Activated naive CD8-positive, alpha-beta T cell treated with anti-CD3 and anti-CD28 coated beads, Interleukin-2, amount 10 ng/mL, durations not matched to agents 7 days and 5 days (primary cell): ENCODE results near the gene DHX36. TPM values are rescaled to one million over a fixed set of nuclear protein-coding genes. Genes with fewer than 3 reads are reported as not detected.
A peak's percentile ranks its signal among the peaks of the same experiment; 100 is the strongest.

ENCODE experiments used
- ATAC-seq: fragments of 150-1000 bp; cut with Tn5 transposase; one replicate; pipeline ENCODE4 v1.10.0; 2021; ENCODE audit warnings: low read depth, moderate library complexity
- POLR2A ChIA-PET: fragments of 350-600 bp; sonication (Branson Sonifier 250); formaldehyde crosslinking; loops from one replicate; lab custom pipeline; 2021; ENCODE audit warnings: antibody characterized with exemption; lab: Charles Lee
- DNase-seq: peaks from one replicate; pipeline ENCODE4 v3.0.0; 2021
- H3K27ac Mint-ChIP-seq: one replicate; pipeline ENCODE4 v1.8.0; 2022; ENCODE audit warnings: mild to moderate bottlenecking, mixed read lengths
- H3K27me3 Mint-ChIP-seq: one replicate; pipeline ENCODE4 v1.8.0; 2022; ENCODE audit warnings: mild to moderate bottlenecking, moderate library complexity, mixed read lengths
- H3K36me3 Mint-ChIP-seq: one replicate; pipeline ENCODE4 v1.8.0; 2021; ENCODE audit warnings: mild to moderate bottlenecking, mixed read lengths
- H3K4me1 Mint-ChIP-seq: one replicate; pipeline ENCODE4 v1.8.0; 2021; ENCODE audit warnings: mixed read lengths
- H3K4me3 Mint-ChIP-seq: one replicate; pipeline ENCODE4 v1.8.0; 2022; ENCODE audit warnings: mild to moderate bottlenecking, moderate library complexity, mixed read lengths
- H3K9me3 Mint-ChIP-seq: one replicate; pipeline ENCODE4 v1.8.0; 2021; ENCODE audit warnings: mixed read lengths
- total RNA-seq, 2 experiments: library from RNA; stranded (reverse); gene quantifications; one replicate each; pipeline ENCODE4 v1.2.3, GENCODE V29; 2021

DHX36 gene
- total RNA-seq, 2 experiments from 2014 or later: 74.0 to 80.0 TPM

DNA sequence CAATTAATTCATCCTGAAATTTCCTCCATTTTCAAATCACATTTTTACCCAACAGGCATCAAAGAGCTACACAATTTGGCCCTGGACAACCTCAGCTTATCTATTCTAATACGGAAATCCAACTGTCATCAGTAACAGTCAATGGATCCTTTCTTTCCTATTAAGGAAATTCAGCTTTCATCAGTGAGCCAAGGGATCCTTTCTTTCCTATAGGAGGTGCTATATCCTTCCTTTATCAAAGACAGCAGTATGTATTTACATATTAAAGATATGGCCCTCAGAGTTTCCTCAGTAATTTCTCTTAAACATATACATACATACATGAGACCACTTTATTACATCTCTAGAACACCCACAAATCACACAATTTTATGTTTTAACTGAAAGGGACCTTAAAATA lies 10.1 kb downstream of the DHX36 start:
- Mint-ChIP-seq H3K4me3 (no peak overlapping the region), H3K9me3 (no peaks in the 10 kb centered on the region), H3K4me1 (peaks cover 12% of the 10 kb centered on the region), H3K36me3 (peaks cover 40% of the 10 kb centered on the region), H3K27ac (no peak overlapping the region), H3K27me3 (no peaks in the 10 kb centered on the region)
- POLR2A ChIA-PET: interaction anchor here (1.3 kb wide), 1 partner anchor 11 kb away, joined by 4 read pairs; the partner anchor contains the start of gene DHX36
- DNase-seq: no peak
- no peak for ATAC-seq

DNA sequence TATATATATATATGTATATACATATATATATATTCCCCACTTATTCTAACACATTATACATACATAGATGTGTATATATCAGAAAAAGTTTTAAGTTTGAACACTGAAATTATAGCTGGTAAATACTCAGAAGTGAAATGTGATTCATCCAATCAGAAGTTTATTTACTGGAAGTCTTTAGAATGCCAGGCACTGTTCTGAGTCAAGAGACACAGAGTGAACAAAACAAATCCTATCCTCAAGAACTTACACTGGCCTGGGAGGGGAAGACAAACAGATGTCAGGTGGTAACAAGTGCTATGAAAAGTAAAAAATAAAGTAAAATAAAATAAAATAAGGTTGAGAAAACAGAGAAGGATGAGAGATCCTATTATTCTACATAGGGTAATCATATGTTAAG lies 13.4 kb downstream of the DHX36 start:
- H3K27ac Mint-ChIP-seq: no peak overlapping the region
- ATAC-seq (no peak), DNase-seq (no peak)
- H3K36me3 Mint-ChIP-seq: peaks cover 54% of the 10 kb centered on the region
- no peaks in the 10 kb centered on the region for H3K9me3 Mint-ChIP-seq
- POLR2A ChIA-PET: no interaction called here
- H3K27me3 Mint-ChIP-seq: no peaks in the 10 kb centered on the region
- H3K4me1 Mint-ChIP-seq: peaks cover 12% of the 10 kb centered on the region
- H3K4me3 Mint-ChIP-seq: no peak overlapping the region

DNA sequence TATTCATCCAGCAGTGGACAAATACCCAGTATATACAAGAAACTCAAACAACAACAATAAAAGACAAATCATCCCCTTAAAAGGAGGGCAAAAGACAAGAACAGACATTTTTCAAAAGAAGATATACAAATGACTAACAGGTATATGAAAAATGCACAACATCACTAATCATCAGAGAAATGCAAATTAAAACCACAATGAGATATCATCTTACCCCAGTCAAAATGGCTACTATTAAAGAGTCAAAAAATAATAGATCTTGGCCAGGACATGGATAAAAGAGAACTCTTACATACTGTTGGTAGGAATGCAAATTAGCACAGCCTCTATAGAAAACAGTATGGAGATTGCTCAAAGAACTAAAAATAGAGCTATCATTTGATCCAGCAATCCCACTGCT lies 16.9 kb downstream of the DHX36 start:
- Mint-ChIP-seq H3K4me3 (no peak overlapping the region), H3K27ac (peak overlapping the region; percentile 10), H3K9me3 (no peaks in the 10 kb centered on the region), H3K4me1 (peaks cover 12% of the 10 kb centered on the region), H3K36me3 (peaks cover 46% of the 10 kb centered on the region), H3K27me3 (no peaks in the 10 kb centered on the region)
- POLR2A ChIA-PET: no interaction called here
- ATAC-seq (no peak), DNase-seq (no peak)

DNA sequence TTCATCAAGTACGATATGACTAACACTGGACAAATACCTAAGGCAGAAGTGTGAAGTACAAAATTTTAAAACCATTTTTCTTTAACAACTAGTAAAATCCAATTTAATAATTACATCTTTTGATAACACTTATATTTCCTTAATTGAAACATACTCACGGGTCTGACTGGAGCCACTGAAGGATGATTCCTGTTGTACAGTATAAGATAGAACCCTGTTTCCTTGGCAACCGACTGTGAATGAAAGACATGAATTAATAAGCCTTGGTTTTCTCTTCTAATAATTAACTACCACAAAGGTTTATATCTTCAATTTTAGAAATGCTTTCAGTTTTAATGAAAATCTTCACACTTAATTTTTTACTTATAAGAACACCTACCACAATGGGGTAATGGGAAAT lies 19.4 kb downstream of the DHX36 start:
- Mint-ChIP-seq H3K27ac (no peak overlapping the region), H3K36me3 (peaks cover 53% of the 10 kb centered on the region)

DNA sequence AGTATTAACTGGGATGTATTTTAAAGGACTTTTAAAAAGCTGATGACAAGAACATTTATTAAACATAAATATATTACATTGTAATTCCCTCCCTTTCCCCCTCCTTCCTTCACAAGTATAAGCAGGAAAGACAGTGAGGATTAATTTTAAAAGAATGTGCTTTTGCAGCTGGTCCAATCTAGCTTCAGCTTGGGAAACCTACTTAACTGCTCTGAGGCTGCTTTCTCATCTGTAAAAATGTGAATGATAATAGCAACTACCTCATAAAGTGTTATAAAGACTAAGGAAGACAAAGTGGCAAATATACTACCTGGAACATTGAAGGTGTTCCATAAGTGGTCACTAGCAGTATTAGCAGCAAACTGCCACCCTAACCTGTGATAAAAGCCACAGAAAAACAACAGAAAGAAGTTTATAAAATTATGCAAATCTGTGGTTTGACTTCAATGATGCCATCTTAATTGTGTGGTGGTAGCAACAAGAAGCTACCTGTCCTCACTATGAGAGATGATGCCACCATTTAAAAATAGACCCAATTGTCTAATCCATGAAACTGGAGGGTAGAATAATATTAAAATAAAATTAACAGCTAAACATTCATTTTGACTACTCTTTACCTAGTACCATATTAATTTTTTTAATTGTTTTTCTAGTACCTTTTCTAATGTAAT lies 20.0 kb downstream of the DHX36 start:
- ATAC-seq (no peak), DNase-seq (no peak)
- Mint-ChIP-seq H3K9me3 (no peaks in the 10 kb centered on the region), H3K36me3 (peaks cover 49% of the 10 kb centered on the region), H3K4me1 (peaks cover 14% of the 10 kb centered on the region), H3K27me3 (no peaks in the 10 kb centered on the region), H3K27ac (no peak overlapping the region), H3K4me3 (no peak overlapping the region)
- POLR2A ChIA-PET: interaction anchor here (0.6 kb wide), 1 partner anchor 12 kb away, joined by 3 read pairs; no protein-coding TSS in a partner anchor

More for the DNA sequence above, 19.4 kb downstream of the DHX36 start:
- POLR2A ChIA-PET: interaction anchor here (0.6 kb wide), 1 partner anchor 13 kb away, joined by 3 read pairs; no protein-coding TSS in a partner anchor
- Mint-ChIP-seq H3K27me3 (no peaks in the 10 kb centered on the region), H3K4me3 (no peak overlapping the region), H3K9me3 (no peaks in the 10 kb centered on the region), H3K4me1 (peaks cover 14% of the 10 kb centered on the region)
- DNase-seq (no peak), ATAC-seq (no peak)

DNA sequence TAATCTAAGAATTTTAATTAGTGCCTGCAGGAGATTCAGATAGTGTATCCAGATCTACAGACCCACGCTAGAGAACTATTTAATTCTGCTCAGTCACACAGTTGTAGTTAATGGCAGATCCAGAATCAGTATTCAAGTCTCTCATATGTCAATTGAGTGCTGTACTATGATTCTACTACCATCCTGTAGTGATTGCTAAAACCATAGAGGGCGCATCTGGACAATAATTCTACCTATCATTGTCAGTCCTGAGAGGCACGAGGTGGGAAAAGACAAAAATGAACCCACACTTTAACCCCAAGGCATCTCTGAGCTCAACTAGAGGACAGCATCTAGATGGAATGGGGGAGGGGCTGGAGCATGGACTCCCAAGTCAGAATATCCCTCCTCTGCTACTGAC lies 22.7 kb downstream of the DHX36 start:
- POLR2A ChIA-PET: no interaction called here
- DNase-seq (no peak), ATAC-seq (no peak)
- Mint-ChIP-seq H3K4me1 (peaks cover 4% of the 10 kb centered on the region), H3K27ac (no peak overlapping the region), H3K4me3 (no peak overlapping the region), H3K36me3 (peaks cover 37% of the 10 kb centered on the region), H3K9me3 (no peaks in the 10 kb centered on the region), H3K27me3 (no peaks in the 10 kb centered on the region)

GRCh38 chr3:154294016-154294415 lies 30.3 kb downstream of the DHX36 start:
- Mint-ChIP-seq H3K36me3 (peaks cover 24% of the 10 kb centered on the region), H3K4me3 (no peak overlapping the region), H3K4me1 (no peaks in the 10 kb centered on the region), H3K27me3 (no peaks in the 10 kb centered on the region), H3K27ac (no peak overlapping the region), H3K9me3 (no peaks in the 10 kb centered on the region)
- POLR2A ChIA-PET: no interaction called here
- ATAC-seq (no peak), DNase-seq (no peak)

- peaks cover 27% of the 10 kb centered on the region for H3K36me3 Mint-ChIP-seq
- no peak for ATAC-seq
- no peak overlapping the region for H3K27ac Mint-ChIP-seq
Measured at GRCh38 chr3:154290187-154290586, 34.1 kb downstream of the DHX36 start.

DNA sequence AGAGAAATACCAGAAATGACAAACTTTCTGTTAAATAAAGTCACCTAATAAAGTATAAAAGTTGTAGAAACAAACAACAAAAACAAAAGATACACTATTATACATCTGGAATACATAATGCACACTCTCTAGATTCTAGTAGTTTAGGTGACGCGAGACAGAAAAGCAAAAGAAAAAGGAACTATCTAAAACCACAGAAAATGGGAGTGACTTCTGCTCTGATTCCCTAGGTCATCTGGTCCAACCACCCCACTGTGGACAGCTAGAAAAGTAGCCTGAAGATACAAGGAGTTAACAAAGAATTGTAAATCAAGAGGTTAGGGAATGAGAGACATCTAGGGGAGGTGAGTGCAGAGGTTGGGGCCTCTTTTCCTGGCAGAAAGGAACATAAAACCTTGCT lies 39.1 kb downstream of the DHX36 start:
- H3K36me3 Mint-ChIP-seq: peaks cover 32% of the 10 kb centered on the region
- H3K4me3 Mint-ChIP-seq: no peak overlapping the region
- H3K27me3 Mint-ChIP-seq: no peaks in the 10 kb centered on the region
- DNase-seq (no peak), ATAC-seq (no peak)
- H3K4me1 Mint-ChIP-seq: peaks cover 6% of the 10 kb centered on the region
- POLR2A ChIA-PET: no interaction called here
- H3K9me3 Mint-ChIP-seq: no peaks in the 10 kb centered on the region
- H3K27ac Mint-ChIP-seq: no peak overlapping the region

More at GRCh38 chr3:154290187-154290586, 34.1 kb downstream of the DHX36 start:
- peaks cover 3% of the 10 kb centered on the region for H3K4me1 Mint-ChIP-seq
- no peaks in the 10 kb centered on the region for H3K9me3 Mint-ChIP-seq
- H3K27me3 Mint-ChIP-seq: no peaks in the 10 kb centered on the region
- POLR2A ChIA-PET: no interaction called here
- no peak overlapping the region for H3K4me3 Mint-ChIP-seq
- DNase-seq: no peak

DNA sequence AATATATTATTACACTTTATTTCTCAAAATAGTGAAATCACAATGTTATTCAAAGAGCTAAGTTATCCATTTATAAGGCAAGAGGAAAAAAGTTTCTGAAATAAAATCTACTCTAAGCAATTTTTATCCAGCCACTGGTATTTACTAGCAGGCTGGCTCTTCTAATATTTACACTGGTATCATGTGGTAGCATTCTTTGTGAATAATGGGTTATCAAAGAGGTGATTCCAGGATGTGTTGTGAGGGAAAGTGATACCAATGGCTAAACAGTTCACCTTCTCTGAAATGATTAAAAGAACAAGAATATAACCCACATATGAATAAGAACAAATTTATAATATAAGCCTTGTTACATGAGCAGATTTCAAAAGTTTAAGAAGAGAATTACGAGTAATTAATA lies 44.1 kb downstream of the DHX36 start:
- H3K36me3 Mint-ChIP-seq: peaks cover 40% of the 10 kb centered on the region
- no peaks in the 10 kb centered on the region for H3K27me3 Mint-ChIP-seq
- H3K4me1 Mint-ChIP-seq: peaks cover 2% of the 10 kb centered on the region
- H3K27ac Mint-ChIP-seq: no peak overlapping the region
- POLR2A ChIA-PET: no interaction called here
- H3K4me3 Mint-ChIP-seq: no peak overlapping the region
- DNase-seq (no peak), ATAC-seq (no peak)
- no peaks in the 10 kb centered on the region for H3K9me3 Mint-ChIP-seq

- Mint-ChIP-seq H3K27me3 (no peaks in the 10 kb centered on the region), H3K27ac (no peak overlapping the region), H3K4me3 (no peak overlapping the region), H3K9me3 (no peaks in the 10 kb centered on the region), H3K36me3 (peaks cover 41% of the 10 kb centered on the region), H3K4me1 (no peaks in the 10 kb centered on the region)
- ATAC-seq (no peak), DNase-seq (no peak)
- POLR2A ChIA-PET: no interaction called here
Measured at GRCh38 chr3:154275965-154276364, 48.3 kb downstream of the DHX36 start.

DNA sequence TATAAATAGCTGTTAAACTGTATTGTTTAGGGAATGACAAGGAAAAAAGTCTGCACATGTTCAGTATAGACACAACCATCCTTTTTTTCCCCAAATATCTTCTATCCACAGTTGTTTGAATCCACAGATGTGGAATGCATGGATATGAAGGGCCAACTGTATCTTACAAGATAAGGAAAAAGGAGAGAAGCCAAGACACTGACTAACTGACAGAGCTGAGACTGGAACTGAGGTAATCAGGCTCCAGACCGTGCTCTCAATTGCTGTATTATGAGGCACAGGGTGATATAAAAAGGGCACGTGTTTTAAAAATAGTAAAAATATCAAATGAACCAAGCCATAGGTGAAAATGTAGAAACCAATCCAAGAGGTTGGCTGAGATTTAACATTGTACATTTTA lies 49.0 kb downstream of the DHX36 start:
- POLR2A ChIA-PET: no interaction called here
- Mint-ChIP-seq H3K4me1 (no peaks in the 10 kb centered on the region), H3K27me3 (no peaks in the 10 kb centered on the region), H3K9me3 (no peaks in the 10 kb centered on the region), H3K27ac (no peak overlapping the region), H3K4me3 (no peak overlapping the region), H3K36me3 (peaks cover 41% of the 10 kb centered on the region)
- DNase-seq (no peak), ATAC-seq (no peak)

GRCh38 chr3:154274348-154274747 lies 49.9 kb downstream of the DHX36 start:
- no peak overlapping the region for H3K4me3 Mint-ChIP-seq
- H3K36me3 Mint-ChIP-seq: peaks cover 34% of the 10 kb centered on the region
- ATAC-seq (no peak), DNase-seq (no peak)
- no peaks in the 10 kb centered on the region for H3K4me1 Mint-ChIP-seq
- no peaks in the 10 kb centered on the region for H3K9me3 Mint-ChIP-seq
- H3K27me3 Mint-ChIP-seq: no peaks in the 10 kb centered on the region
- POLR2A ChIA-PET: interaction anchor here (0.6 kb wide), 1 partner anchor 42 kb away, joined by 4 read pairs; no protein-coding TSS in a partner anchor
- no peak overlapping the region for H3K27ac Mint-ChIP-seq

DNA sequence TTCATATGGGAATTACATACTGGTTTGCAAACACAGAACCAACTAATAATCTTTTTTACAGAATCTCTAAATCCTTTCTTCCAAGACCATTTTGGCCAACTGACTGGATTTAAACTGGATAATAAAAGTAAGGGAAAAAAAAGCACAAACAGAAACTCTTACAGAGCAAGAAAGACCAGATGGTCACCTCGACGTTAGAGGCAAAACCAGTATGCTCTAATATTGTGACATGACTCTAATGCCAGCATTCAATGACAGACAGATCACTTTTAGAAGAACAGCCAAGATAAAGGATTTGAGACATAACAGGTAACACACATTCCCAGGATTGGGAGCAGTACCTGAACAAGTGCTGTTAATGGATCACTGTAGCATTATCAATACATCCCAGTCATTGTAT lies 50.9 kb downstream of the DHX36 start:
- POLR2A ChIA-PET: no interaction called here
- Mint-ChIP-seq H3K4me1 (no peaks in the 10 kb centered on the region), H3K27ac (no peak overlapping the region), H3K36me3 (peaks cover 38% of the 10 kb centered on the region), H3K9me3 (no peaks in the 10 kb centered on the region), H3K4me3 (no peak overlapping the region), H3K27me3 (no peaks in the 10 kb centered on the region)
- ATAC-seq: no peak
- DNase-seq: no peak
